ENCODE data around the gene GATD1.

DNA sequence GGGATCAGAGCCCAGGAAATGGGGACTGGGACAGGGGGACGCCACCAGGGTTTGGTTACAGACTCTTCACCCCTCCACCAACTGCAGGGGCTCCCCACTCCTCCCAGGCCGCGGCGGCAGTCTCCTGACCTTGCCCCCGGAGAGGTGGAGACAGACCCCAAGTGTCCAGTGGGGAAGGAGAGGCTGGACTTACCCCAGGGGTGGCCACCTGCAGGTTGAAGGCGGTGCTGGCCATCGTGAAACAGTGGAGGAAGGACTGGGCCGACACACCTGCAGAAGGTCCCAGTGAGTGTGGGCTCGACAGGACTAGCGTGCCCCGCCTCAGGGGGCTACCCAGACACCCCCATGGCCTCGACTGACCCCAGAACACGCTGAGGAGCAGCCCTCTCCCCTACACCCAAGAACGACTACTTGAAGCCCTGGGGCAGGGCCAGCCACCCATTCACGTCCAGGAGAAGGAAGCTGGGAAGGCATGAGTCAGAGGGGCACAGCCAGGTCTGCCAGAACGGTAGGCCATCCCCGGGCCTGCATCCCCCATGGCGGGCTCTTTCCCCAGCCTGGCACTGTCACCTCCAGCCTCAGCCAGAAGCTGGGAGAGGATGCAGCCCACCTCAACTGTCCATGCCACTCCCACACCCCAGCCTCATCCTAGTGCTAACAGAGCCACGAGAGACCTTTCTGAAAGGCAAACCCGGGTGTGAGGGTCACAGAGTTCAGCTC lies 2.3 kb downstream of the GATD1 start:
- no peak for TF ChIP-seq POLR2A (IDR thresholded peaks at IDR 0.05)
- TF ChIP-seq, protein P1, sequence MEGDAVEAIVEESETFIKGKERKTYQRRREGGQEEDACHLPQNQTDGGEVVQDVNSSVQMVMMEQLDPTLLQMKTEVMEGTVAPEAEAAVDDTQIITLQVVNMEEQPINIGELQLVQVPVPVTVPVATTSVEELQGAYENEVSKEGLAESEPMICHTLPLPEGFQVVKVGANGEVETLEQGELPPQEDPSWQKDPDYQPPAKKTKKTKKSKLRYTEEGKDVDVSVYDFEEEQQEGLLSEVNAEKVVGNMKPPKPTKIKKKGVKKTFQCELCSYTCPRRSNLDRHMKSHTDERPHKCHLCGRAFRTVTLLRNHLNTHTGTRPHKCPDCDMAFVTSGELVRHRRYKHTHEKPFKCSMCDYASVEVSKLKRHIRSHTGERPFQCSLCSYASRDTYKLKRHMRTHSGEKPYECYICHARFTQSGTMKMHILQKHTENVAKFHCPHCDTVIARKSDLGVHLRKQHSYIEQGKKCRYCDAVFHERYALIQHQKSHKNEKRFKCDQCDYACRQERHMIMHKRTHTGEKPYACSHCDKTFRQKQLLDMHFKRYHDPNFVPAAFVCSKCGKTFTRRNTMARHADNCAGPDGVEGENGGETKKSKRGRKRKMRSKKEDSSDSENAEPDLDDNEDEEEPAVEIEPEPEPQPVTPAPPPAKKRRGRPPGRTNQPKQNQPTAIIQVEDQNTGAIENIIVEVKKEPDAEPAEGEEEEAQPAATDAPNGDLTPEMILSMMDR (IDR thresholded peaks at IDR 0.05): no peak
- TF ChIP-seq EP300 (IDR thresholded peaks at IDR 0.05): no peak
- TF ChIP-seq POLR2AphosphoS5 (IDR thresholded peaks at IDR 0.05): no peak
